Fibroblast of skin of left quadriceps (primary cell): ENCODE data around the gene CMPK1.

Experiments
- DNase-seq, 2 experiments: peaks; one replicate each; pipeline ENCODE4 v3.0.0-alpha.2; 2013; ENCODE audit warnings: low read depth in 2 of 2

CMPK1 gene

GRCh38 chr1:47423872-47424271 is 90.3 kb downstream of the CMPK1 start:
- DNase-seq, result no peak

GRCh38 chr1:47424336-47424982 is 90.9 kb downstream of the CMPK1 start:
- peak in 1 of 2 experiments; percentile 31 for DNase-seq
